ENCODE measurements around the gene ERBB2. TPM values are rescaled to one million over a fixed set of nuclear protein-coding genes. Genes with fewer than 3 reads are reported as not detected.

Gene ERBB2
- total RNA-seq, 1 donor from 2014 or later, result 14.5 TPM

GRCh38 chr17:39701012-39701783 is 1.3 kb downstream of the ERBB2 start:
- Mint-ChIP-seq H3K4me1 (ENCODE audit: low read depth, unreplicated experiment) (peaks cover 4% of the 10 kb centered on the region), H3K27ac (ENCODE audit: unreplicated experiment) (no peak overlapping the region), H3K36me3 (ENCODE audit: unreplicated experiment) (no peaks in the 10 kb centered on the region), H3K9me3 (ENCODE audit: unreplicated experiment) (peaks cover 3% of the 10 kb centered on the region), H3K27me3 (ENCODE audit: unreplicated experiment) (peaks cover 7% of the 10 kb centered on the region), H3K4me3 (ENCODE audit: unreplicated experiment) (peak overlapping the region; percentile 52)
- no peak for DNase-seq
- no peak for TF ChIP-seq CTCF (IDR thresholded peaks at IDR 0.05; ENCODE audit: partially characterized antibody, unreplicated experiment)

- H3K4me1 Mint-ChIP-seq (ENCODE audit: low read depth, unreplicated experiment), result peaks cover 4% of the 10 kb centered on the region
- H3K36me3 Mint-ChIP-seq (ENCODE audit: unreplicated experiment), result no peaks in the 10 kb centered on the region
- H3K4me3 Mint-ChIP-seq (ENCODE audit: unreplicated experiment), result peak overlapping the region; percentile 52
- no peak for TF ChIP-seq CTCF (IDR thresholded peaks at IDR 0.05; ENCODE audit: partially characterized antibody, unreplicated experiment)
- peaks cover 7% of the 10 kb centered on the region for H3K27me3 Mint-ChIP-seq (ENCODE audit: unreplicated experiment)
- no peak for DNase-seq
- no peak overlapping the region for H3K27ac Mint-ChIP-seq (ENCODE audit: unreplicated experiment)
- H3K9me3 Mint-ChIP-seq (ENCODE audit: unreplicated experiment), result peaks cover 3% of the 10 kb centered on the region
Observed at GRCh38 chr17:39701784-39702422, 2.0 kb downstream of the ERBB2 start.

- no peak for DNase-seq
- peaks cover 4% of the 10 kb centered on the region for H3K9me3 Mint-ChIP-seq (ENCODE audit: unreplicated experiment)
- no peaks in the 10 kb centered on the region for H3K36me3 Mint-ChIP-seq (ENCODE audit: unreplicated experiment)
- TF ChIP-seq CTCF (IDR thresholded peaks at IDR 0.05; ENCODE audit: partially characterized antibody, unreplicated experiment), result no peak
- peaks cover 9% of the 10 kb centered on the region for H3K27me3 Mint-ChIP-seq (ENCODE audit: unreplicated experiment)
- H3K4me1 Mint-ChIP-seq (ENCODE audit: low read depth, unreplicated experiment), result peaks cover 4% of the 10 kb centered on the region
- H3K4me3 Mint-ChIP-seq (ENCODE audit: unreplicated experiment), result no peak overlapping the region
- H3K27ac Mint-ChIP-seq (ENCODE audit: unreplicated experiment), result no peak overlapping the region
Observed at GRCh38 chr17:39702901-39703893, 3.3 kb downstream of the ERBB2 start.

- DNase-seq, result no peak
- H3K4me1 Mint-ChIP-seq (ENCODE audit: low read depth, unreplicated experiment), result peaks cover 7% of the 10 kb centered on the region
- H3K27me3 Mint-ChIP-seq (ENCODE audit: unreplicated experiment), result peaks cover 9% of the 10 kb centered on the region
- H3K36me3 Mint-ChIP-seq (ENCODE audit: unreplicated experiment), result no peaks in the 10 kb centered on the region
- peaks cover 6% of the 10 kb centered on the region for H3K9me3 Mint-ChIP-seq (ENCODE audit: unreplicated experiment)
- H3K27ac Mint-ChIP-seq (ENCODE audit: unreplicated experiment), result no peak overlapping the region
- TF ChIP-seq CTCF (IDR thresholded peaks at IDR 0.05; ENCODE audit: partially characterized antibody, unreplicated experiment), result no peak
- no peak overlapping the region for H3K4me3 Mint-ChIP-seq (ENCODE audit: unreplicated experiment)
Observed at GRCh38 chr17:39703913-39704312, 4.0 kb downstream of the ERBB2 start.
